Activated B cell treated with CpG ODN at 0.5 μM for 24 hours (primary cell): ENCODE measurements around the gene COL18A1. TPM values are rescaled to one million over a fixed set of nuclear protein-coding genes. Genes with fewer than 3 reads are reported as not detected.

Experiments used
- ATAC-seq: fragments of 200-7000 bp; cut with Tn5 transposase; one replicate; pipeline ENCODE4 v1.10.0; 2021; ENCODE audit warnings: low read depth, mild to moderate bottlenecking, moderate library complexity
- CTCF ChIA-PET: fragments of 350-600 bp; sonication (Branson Sonifier 250); formaldehyde crosslinking; loops from one replicate; lab custom pipeline; 2021; ENCODE audit warnings: antibody characterized with exemption; lab: Charles Lee
- POLR2A ChIA-PET: fragments of 350-600 bp; sonication (Branson Sonifier 250); formaldehyde crosslinking; loops from one replicate; lab custom pipeline; 2021; ENCODE audit warnings: antibody characterized with exemption; lab: Charles Lee
- DNase-seq: peaks from one replicate; pipeline ENCODE4 v3.0.0; 2022
- H3K27ac Mint-ChIP-seq: one replicate; pipeline ENCODE4 v1.8.0; 2020; ENCODE audit warnings: mixed read lengths
- H3K27me3 Mint-ChIP-seq: one replicate; pipeline ENCODE4 v1.8.0; 2021; ENCODE audit warnings: mixed read lengths
- H3K36me3 Mint-ChIP-seq: one replicate; pipeline ENCODE4 v1.8.0; 2021; ENCODE audit warnings: low read depth, mixed read lengths
- H3K4me1 Mint-ChIP-seq: one replicate; pipeline ENCODE4 v1.8.0; 2021; ENCODE audit warnings: mixed read lengths
- H3K4me3 Mint-ChIP-seq: one replicate; pipeline ENCODE4 v1.8.0; 2020; ENCODE audit warnings: mild to moderate bottlenecking, mixed read lengths
- H3K9me3 Mint-ChIP-seq: one replicate; pipeline ENCODE4 v1.8.0; 2020; ENCODE audit warnings: mixed read lengths
- intact Hi-C: fragments of 100-400 bp; cut with micrococcal nuclease; formaldehyde crosslinking; loops from one replicate; pipeline ENCODE4 v1.15.1; 2024
- total RNA-seq: library from RNA; stranded (reverse); gene quantifications from 2 replicates; pipeline ENCODE4 v1.2.3, GENCODE V29; 2022
- TF ChIP-seq, protein P1 (sequence below): fragments of 200-600 bp; IDR thresholded peaks from one replicate; pipeline ENCODE4 v1.8.0; 2022; ENCODE audit warnings: antibody characterized with exemption, mild to moderate bottlenecking

The COL18A1 gene
- total RNA-seq, 1 donor from 2014 or later: 1.6 TPM

DNA sequence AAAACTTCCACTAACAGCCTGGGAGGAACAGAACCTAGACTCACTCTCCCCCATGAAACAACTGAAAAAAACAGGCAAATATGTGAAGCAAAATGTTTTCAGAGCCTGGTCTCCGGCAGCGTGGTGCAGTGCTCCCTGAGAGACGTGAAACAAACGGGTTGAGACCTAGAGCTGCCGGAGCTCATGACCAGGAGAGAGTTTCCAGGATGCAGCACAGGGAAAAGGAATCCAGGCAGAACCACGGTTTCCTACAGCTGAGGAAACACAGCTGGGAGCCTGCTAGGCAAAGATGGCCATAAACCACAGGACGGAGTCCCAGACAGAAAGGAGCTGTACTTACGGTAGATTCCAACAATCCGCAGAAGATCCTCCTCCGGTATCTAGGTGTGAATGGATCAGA lies 157.4 kb downstream of the COL18A1 start:
- TF ChIP-seq, protein P1, sequence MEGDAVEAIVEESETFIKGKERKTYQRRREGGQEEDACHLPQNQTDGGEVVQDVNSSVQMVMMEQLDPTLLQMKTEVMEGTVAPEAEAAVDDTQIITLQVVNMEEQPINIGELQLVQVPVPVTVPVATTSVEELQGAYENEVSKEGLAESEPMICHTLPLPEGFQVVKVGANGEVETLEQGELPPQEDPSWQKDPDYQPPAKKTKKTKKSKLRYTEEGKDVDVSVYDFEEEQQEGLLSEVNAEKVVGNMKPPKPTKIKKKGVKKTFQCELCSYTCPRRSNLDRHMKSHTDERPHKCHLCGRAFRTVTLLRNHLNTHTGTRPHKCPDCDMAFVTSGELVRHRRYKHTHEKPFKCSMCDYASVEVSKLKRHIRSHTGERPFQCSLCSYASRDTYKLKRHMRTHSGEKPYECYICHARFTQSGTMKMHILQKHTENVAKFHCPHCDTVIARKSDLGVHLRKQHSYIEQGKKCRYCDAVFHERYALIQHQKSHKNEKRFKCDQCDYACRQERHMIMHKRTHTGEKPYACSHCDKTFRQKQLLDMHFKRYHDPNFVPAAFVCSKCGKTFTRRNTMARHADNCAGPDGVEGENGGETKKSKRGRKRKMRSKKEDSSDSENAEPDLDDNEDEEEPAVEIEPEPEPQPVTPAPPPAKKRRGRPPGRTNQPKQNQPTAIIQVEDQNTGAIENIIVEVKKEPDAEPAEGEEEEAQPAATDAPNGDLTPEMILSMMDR: no peak
- ChIA-PET CTCF (interaction anchor here (0.6 kb wide), 1 partner anchor 409 kb away, joined by 3 read pairs; no protein-coding TSS in a partner anchor), POLR2A (no interaction called here)
- Mint-ChIP-seq H3K27ac (no peak overlapping the region), H3K4me3 (no peak overlapping the region), H3K36me3 (no peaks in the 10 kb centered on the region), H3K4me1 (no peaks in the 10 kb centered on the region), H3K9me3 (peaks cover 5% of the 10 kb centered on the region), H3K27me3 (peaks cover 14% of the 10 kb centered on the region)
- DNase-seq: no peak
- intact Hi-C loops: loop anchor here (5.0 kb wide), 1 partner anchor 895 kb away; the partner anchor contains the start of gene DIP2A
- no peak for ATAC-seq

DNA sequence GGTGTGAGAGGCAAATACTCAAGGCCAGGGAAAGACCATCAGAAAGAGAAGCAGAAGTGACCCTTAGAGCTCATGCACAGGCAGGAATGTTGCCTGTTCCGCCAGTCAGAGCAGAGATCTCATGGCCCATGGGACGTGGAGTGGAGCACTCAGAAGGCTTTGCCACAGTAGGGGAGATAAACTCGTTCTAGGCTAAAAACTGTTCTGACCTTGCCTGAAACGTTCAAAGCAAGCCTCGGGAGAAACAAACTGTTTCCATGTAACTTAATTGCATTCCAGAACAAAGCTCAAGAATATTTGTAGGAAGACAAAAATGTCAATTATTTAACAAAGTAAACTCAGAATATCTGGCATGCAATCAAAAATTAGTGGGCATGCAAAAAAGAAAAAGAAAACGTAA lies 158.0 kb downstream of the COL18A1 start:
- ATAC-seq: no peak
- CTCF ChIA-PET: interaction anchor here (0.6 kb wide), 1 partner anchor 410 kb away, joined by 3 read pairs; no protein-coding TSS in a partner anchor

More for the DNA sequence above, 158.0 kb downstream of the COL18A1 start:
- H3K27ac Mint-ChIP-seq: no peak overlapping the region
- H3K9me3 Mint-ChIP-seq: peaks cover 5% of the 10 kb centered on the region
- H3K27me3 Mint-ChIP-seq: peaks cover 14% of the 10 kb centered on the region
- POLR2A ChIA-PET: no interaction called here
- TF ChIP-seq, protein P1: no peak
- intact Hi-C loops: loop anchor here (5.0 kb wide), 1 partner anchor 894 kb away; the partner anchor contains the start of gene DIP2A
- no peak for DNase-seq
- no peak overlapping the region for H3K4me3 Mint-ChIP-seq
- no peaks in the 10 kb centered on the region for H3K4me1 Mint-ChIP-seq
- no peaks in the 10 kb centered on the region for H3K36me3 Mint-ChIP-seq

Other genes with a start within 250 kb of the COL18A1 start
- 19.3 and 21.4 TPM in 2 replicates for gene POFUT2, start 117.3 kb upstream of the COL18A1 start, total RNA-seq
- 7.4 and 10.7 TPM in 2 replicates for gene SLC19A1, start 137.3 kb downstream of the COL18A1 start, total RNA-seq
- not detected in 2 replicates for gene PCBP3, start 238.6 kb downstream of the COL18A1 start, total RNA-seq